Limb (tissue), 2 donors: ENCODE results near the gene ACBD4.

Experiments
- DNase-seq, 2 donors: peaks; one replicate each; pipeline ENCODE4 v3.0.0-alpha.2; 2016; ENCODE audit errors: extremely low spot score in 2 of 2

ACBD4 gene

GRCh38 chr17:45189009-45189408 is 53.5 kb downstream of the ACBD4 start:
- DNase-seq = no peak

DNA sequence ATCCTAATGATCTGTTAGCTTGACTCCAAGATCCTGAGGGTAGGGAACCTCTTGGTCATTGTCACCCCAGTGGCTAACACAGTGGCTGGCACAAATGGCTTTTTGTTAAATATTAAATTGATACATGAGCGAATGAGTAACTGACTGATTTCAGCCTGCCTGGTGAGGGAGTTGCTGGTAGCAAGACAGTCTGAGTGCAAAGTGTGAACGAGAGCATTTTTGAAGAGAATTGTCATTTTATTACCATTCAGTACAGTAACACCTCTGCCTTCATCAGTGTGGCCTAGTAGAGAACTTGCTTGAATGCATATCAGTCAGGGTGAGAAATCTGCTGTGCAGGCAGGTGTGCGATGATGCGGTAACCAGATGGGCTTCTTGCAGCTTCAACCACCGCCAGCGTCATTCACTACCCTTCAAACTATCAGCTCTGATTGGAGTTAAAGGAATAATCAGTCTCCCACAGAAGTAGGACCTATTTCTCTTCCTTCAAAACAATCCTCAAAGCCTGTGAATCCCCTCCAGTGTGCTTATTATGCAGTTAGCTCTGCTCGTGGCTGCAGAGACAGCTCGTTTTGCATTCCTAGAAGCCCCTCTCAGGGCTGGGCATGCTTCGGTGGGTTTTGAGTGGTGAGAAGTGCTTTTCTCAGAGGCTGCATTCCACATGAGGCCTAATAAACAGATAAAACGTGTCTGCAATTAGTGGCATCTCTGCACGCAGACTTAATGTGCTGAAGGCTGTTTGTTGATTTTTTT is 55.2 kb downstream of the ACBD4 start:
- DNase-seq = no peak
